Measurements from ENCODE around the gene LGALS3BP. TPM values are rescaled to one million over a fixed set of nuclear protein-coding genes. Genes with fewer than 3 reads are reported as not detected.

Gene LGALS3BP
- total and polyA plus RNA-seq, 7 experiments from 2014 or later, result 44.7 to 267 (median 69.1) TPM

- no peaks in the 10 kb centered on the region for H3K9me3 ChIP-seq (ENCODE audit: control insufficient read depth in 2 of 3, low read length in 3 of 3)
- Mint-ChIP-seq H3K4me1 (peaks cover 14 to 29% (median 18%) of the 10 kb centered on the region in 7 donors), H3K27me3 (no peaks in the 10 kb centered on the region), H3K36me3 (peaks cover 0 to 9% (median 0%) of the 10 kb centered on the region in 5 donors), H3K27ac (peak overlapping the region in 1 of 9 donors; percentile 30), H3K4me3 (no peak overlapping the region), H3K9me3 (no peaks in the 10 kb centered on the region)
- no peak overlapping the region for H3K27ac ChIP-seq (ENCODE audit: low read depth, low read length)
- H3K27me3 ChIP-seq (ENCODE audit: control insufficient read depth in 2 of 2, insufficient read depth in 2 of 2, low read length in 2 of 2), result no peaks in the 10 kb centered on the region
- intact Hi-C loops (cut with micrococcal nuclease), result loop anchor here in 1 of 2 donors (5.0 kb wide), 1 partner anchor 45 kb away; the partner anchor contains the start of gene TIMP2
- CTCF ChIA-PET, result interaction anchor here (1.2 to 2.8 kb wide), 3 partner anchors 9 to 109 kb away, joined by 3 to 25 read pairs (median 8); no protein-coding TSS in a partner anchor
- POLR2A ChIA-PET, result interaction anchor here (0.6 kb wide), 1 partner anchor 242 kb away, joined by 4 read pairs; no protein-coding TSS in a partner anchor
- peaks cover 0 to 42% (median 0%) of the 10 kb centered on the region in 3 experiments for H3K36me3 ChIP-seq (ENCODE audit: control insufficient read depth in 2 of 3, insufficient read depth in 3 of 3, low read length in 3 of 3)
- peaks cover 0 to 12% of the 10 kb centered on the region in 2 donors for H3K4me1 ChIP-seq (ENCODE audit: control insufficient read depth in 2 of 2, insufficient read depth in 2 of 2, low read length in 2 of 2)
- ATAC-seq (no peak), DNase-seq (no peak)
- no peak overlapping the region for H3K4me3 ChIP-seq (ENCODE audit: low read length)
Measured at GRCh38 chr17:78972507-78973105, 7.1 kb downstream of the LGALS3BP start.

DNA sequence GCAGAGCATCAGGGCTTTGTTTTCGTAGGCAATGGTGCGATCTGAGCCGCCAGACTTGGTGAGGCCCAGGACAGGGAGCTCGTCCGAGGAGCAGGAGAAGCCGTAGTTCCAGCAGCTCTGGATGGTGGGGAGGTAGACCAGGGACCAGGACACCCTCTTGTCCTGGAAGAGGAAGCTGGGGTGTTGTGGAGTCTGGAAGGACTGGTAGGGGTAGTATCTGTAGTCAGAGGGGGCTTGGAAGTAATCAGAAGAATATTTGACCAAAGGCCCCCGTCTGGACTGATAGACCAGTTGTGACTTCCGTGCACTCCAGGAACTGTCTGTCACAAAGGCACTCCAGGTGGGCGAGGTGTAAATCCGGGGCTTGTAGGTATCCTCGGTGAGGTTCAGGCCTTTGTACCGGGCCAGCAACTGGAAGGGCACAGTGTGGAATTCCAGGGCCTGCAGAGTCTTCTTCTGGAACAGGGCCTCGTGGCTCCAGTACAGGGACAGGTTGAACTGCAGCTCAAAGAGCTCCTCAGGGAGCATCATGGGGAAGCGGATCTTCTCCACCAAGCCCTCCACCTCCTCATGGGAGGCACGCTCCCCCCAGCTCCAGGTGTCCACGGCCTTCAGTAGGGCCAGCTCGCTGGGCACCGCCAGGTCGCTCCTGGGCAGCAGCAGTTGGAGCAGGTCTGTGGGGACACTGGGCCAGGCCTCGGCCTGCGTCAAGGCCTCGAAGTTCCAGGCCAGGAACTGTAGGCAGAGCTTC is 7.8 kb downstream of the LGALS3BP start:
- intact Hi-C loops (cut with micrococcal nuclease), result loop anchor here (1.0 to 5.0 kb wide), 2 partner anchors 45 to 107 kb away; partner anchors contain the start of gene TIMP2 (in 1 of the 2)
- Mint-ChIP-seq H3K4me1 (peaks cover 9 to 23% (median 11%) of the 10 kb centered on the region in 7 donors), H3K9me3 (no peaks in the 10 kb centered on the region), H3K27me3 (no peaks in the 10 kb centered on the region), H3K4me3 (no peak overlapping the region), H3K27ac (peak overlapping the region in 3 of 9 donors; percentile 25 to 75 (median 66)), H3K36me3 (peaks cover 0 to 9% (median 0%) of the 10 kb centered on the region in 5 donors)
- H3K4me3 ChIP-seq (ENCODE audit: low read length), result no peak overlapping the region
- POLR2A ChIA-PET, result interaction anchor here (0.6 to 1.6 kb wide), 3 partner anchors 106 to 241 kb away, joined by 4 to 5 read pairs (median 4); no protein-coding TSS in a partner anchor
- DNase-seq (no peak), ATAC-seq (no peak)
- no peaks in the 10 kb centered on the region for H3K27me3 ChIP-seq (ENCODE audit: control insufficient read depth in 2 of 2, insufficient read depth in 2 of 2, low read length in 2 of 2)
- no peak overlapping the region for H3K27ac ChIP-seq (ENCODE audit: low read depth, low read length)
- H3K4me1 ChIP-seq (ENCODE audit: control insufficient read depth in 2 of 2, insufficient read depth in 2 of 2, low read length in 2 of 2), result peaks cover 0 to 6% of the 10 kb centered on the region in 2 donors
- CTCF ChIA-PET, result interaction anchor here (0.5 to 2.8 kb wide), 9 partner anchors 8 to 475 kb away, joined by 3 to 25 read pairs (median 5); partner anchors contain the start of gene LGALS3BP
- H3K36me3 ChIP-seq (ENCODE audit: control insufficient read depth in 2 of 3, insufficient read depth in 3 of 3, low read length in 3 of 3), result peaks cover 0 to 42% (median 0%) of the 10 kb centered on the region in 3 experiments
- no peaks in the 10 kb centered on the region for H3K9me3 ChIP-seq (ENCODE audit: control insufficient read depth in 2 of 3, low read length in 3 of 3)

- no peaks in the 10 kb centered on the region for H3K27me3 ChIP-seq (ENCODE audit: control insufficient read depth in 2 of 2, insufficient read depth in 2 of 2, low read length in 2 of 2)
- Mint-ChIP-seq H3K4me3 (no peak overlapping the region), H3K36me3 (peaks cover 0 to 9% (median 0%) of the 10 kb centered on the region in 5 donors), H3K9me3 (no peaks in the 10 kb centered on the region), H3K27me3 (no peaks in the 10 kb centered on the region), H3K27ac (peak overlapping the region; percentile 5 to 93 (median 75)), H3K4me1 (peaks cover 7 to 20% (median 11%) of the 10 kb centered on the region in 7 donors)
- POLR2A ChIA-PET, result interaction anchor here (1.5 to 1.6 kb wide), 2 partner anchors 105 to 130 kb away, joined by 4 to 5 read pairs; no protein-coding TSS in a partner anchor
- no peak overlapping the region for H3K27ac ChIP-seq (ENCODE audit: low read depth, low read length)
- H3K4me3 ChIP-seq (ENCODE audit: low read length), result no peak overlapping the region
- intact Hi-C loops (cut with micrococcal nuclease), result loop anchor here (1.0 to 5.0 kb wide), 2 partner anchors 44 to 106 kb away; partner anchors contain the start of gene TIMP2 (in 1 of the 2)
- DNase-seq (peak; percentile 55 to 81 (median 70)), ATAC-seq (peak; percentile 86)
- H3K36me3 ChIP-seq (ENCODE audit: control insufficient read depth in 2 of 3, insufficient read depth in 3 of 3, low read length in 3 of 3), result peaks cover 0 to 40% (median 0%) of the 10 kb centered on the region in 3 experiments
- H3K4me1 ChIP-seq (ENCODE audit: control insufficient read depth in 2 of 2, insufficient read depth in 2 of 2, low read length in 2 of 2), result peaks cover 0 to 6% of the 10 kb centered on the region in 2 donors
- CTCF ChIA-PET, result interaction anchor here (0.5 to 2.8 kb wide), 11 partner anchors 8 to 1300 kb away, joined by 3 to 25 read pairs (median 3); partner anchors contain the start of gene LGALS3BP
- no peaks in the 10 kb centered on the region for H3K9me3 ChIP-seq (ENCODE audit: control insufficient read depth in 2 of 3, low read length in 3 of 3)
Measured at GRCh38 chr17:78970834-78971755, 8.6 kb downstream of the LGALS3BP start.

GRCh38 chr17:78969865-78970264 is 9.9 kb downstream of the LGALS3BP start:
- no peaks in the 10 kb centered on the region for H3K27me3 ChIP-seq (ENCODE audit: control insufficient read depth in 2 of 2, insufficient read depth in 2 of 2, low read length in 2 of 2)
- H3K4me3 Mint-ChIP-seq, result no peak overlapping the region
- H3K9me3 ChIP-seq (ENCODE audit: control insufficient read depth in 2 of 3, low read length in 3 of 3), result no peaks in the 10 kb centered on the region
- H3K4me1 ChIP-seq (ENCODE audit: control insufficient read depth in 2 of 2, insufficient read depth in 2 of 2, low read length in 2 of 2), result peaks cover 0 to 6% of the 10 kb centered on the region in 2 donors
- H3K4me3 ChIP-seq (ENCODE audit: low read length), result no peak overlapping the region
- intact Hi-C loops (cut with micrococcal nuclease), result loop anchor here in 1 of 2 donors (5.0 kb wide), 1 partner anchor 43 kb away; the partner anchor contains the start of gene TIMP2
- H3K27ac ChIP-seq (ENCODE audit: low read depth, low read length), result no peak overlapping the region
- H3K4me1 Mint-ChIP-seq, result peaks cover 5 to 14% (median 8%) of the 10 kb centered on the region in 7 donors
- no peak overlapping the region for H3K27ac Mint-ChIP-seq
- peaks cover 0 to 13% (median 0%) of the 10 kb centered on the region in 5 donors for H3K36me3 Mint-ChIP-seq
- DNase-seq (no peak), ATAC-seq (no peak)
- POLR2A ChIA-PET, result no interaction called here
- peaks cover 0 to 36% (median 0%) of the 10 kb centered on the region in 3 experiments for H3K36me3 ChIP-seq (ENCODE audit: control insufficient read depth in 2 of 3, insufficient read depth in 3 of 3, low read length in 3 of 3)
- no peaks in the 10 kb centered on the region for H3K27me3 Mint-ChIP-seq
- H3K9me3 Mint-ChIP-seq, result no peaks in the 10 kb centered on the region
- CTCF ChIA-PET, result no interaction called here

DNA sequence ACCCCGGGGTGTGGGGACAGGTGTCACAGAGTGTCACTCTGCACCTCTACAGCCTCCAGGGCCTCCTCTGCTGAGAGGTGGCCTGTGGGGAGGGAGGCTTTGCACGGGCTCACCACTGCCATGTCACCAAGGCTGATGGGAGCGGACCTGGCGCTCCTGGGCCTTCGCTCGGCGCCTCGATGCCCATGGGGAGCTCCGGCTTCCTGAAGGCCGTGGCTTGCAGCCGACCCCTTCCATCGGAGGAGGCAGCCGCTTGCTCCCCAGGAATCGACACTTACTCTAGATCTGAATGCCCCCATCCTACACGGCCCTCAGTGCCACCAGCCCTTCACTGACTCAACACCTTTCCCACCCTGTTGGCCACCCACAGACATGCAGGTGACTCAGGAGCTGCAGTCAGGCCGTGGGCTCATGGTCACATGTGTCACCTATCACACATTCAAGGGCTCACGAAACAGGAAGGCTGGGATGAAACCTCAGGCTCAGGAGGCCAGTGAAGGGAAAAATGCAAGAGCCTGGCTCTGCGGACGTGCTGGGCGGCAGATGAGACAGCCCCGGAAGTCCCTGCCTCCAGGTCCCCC is 11.9 kb downstream of the LGALS3BP start:
- CTCF ChIA-PET, result no interaction called here
- intact Hi-C loops (cut with micrococcal nuclease), result no loop called here

More for the DNA sequence above, 11.9 kb downstream of the LGALS3BP start:
- H3K27ac Mint-ChIP-seq, result no peak overlapping the region
- no peaks in the 10 kb centered on the region for H3K9me3 Mint-ChIP-seq
- no peaks in the 10 kb centered on the region for H3K9me3 ChIP-seq (ENCODE audit: control insufficient read depth in 2 of 3, low read length in 3 of 3)
- no peak overlapping the region for H3K4me3 Mint-ChIP-seq
- H3K27ac ChIP-seq (ENCODE audit: low read depth, low read length), result no peak overlapping the region
- peaks cover 0 to 22% (median 0%) of the 10 kb centered on the region in 3 experiments for H3K36me3 ChIP-seq (ENCODE audit: control insufficient read depth in 2 of 3, insufficient read depth in 3 of 3, low read length in 3 of 3)
- H3K27me3 Mint-ChIP-seq, result no peaks in the 10 kb centered on the region
- peaks cover 5 to 12% (median 8%) of the 10 kb centered on the region in 7 donors for H3K4me1 Mint-ChIP-seq
- H3K27me3 ChIP-seq (ENCODE audit: control insufficient read depth in 2 of 2, insufficient read depth in 2 of 2, low read length in 2 of 2), result no peaks in the 10 kb centered on the region
- H3K4me1 ChIP-seq (ENCODE audit: control insufficient read depth in 2 of 2, insufficient read depth in 2 of 2, low read length in 2 of 2), result peaks cover 0 to 6% of the 10 kb centered on the region in 2 donors
- no peak for DNase-seq
- peaks cover 0 to 13% (median 0%) of the 10 kb centered on the region in 5 donors for H3K36me3 Mint-ChIP-seq
- POLR2A ChIA-PET, result no interaction called here
- H3K4me3 ChIP-seq (ENCODE audit: low read length), result no peak overlapping the region
- no peak for ATAC-seq
